DMS 273 (cell line): ENCODE measurements around the gene TNRC18.
"Not testable (repeated sequence)": the region's sequence is repeated elsewhere in the genome, so short reads cannot be mapped to it uniquely, and the experiment has no call there.

ENCODE experiments used
- DNase-seq: peaks from one replicate; lab custom pipeline; 2025; ENCODE audit not compliant: unreplicated experiment; lab: John Stamatoyannopoulos, UW

The TNRC18 gene

DNA sequence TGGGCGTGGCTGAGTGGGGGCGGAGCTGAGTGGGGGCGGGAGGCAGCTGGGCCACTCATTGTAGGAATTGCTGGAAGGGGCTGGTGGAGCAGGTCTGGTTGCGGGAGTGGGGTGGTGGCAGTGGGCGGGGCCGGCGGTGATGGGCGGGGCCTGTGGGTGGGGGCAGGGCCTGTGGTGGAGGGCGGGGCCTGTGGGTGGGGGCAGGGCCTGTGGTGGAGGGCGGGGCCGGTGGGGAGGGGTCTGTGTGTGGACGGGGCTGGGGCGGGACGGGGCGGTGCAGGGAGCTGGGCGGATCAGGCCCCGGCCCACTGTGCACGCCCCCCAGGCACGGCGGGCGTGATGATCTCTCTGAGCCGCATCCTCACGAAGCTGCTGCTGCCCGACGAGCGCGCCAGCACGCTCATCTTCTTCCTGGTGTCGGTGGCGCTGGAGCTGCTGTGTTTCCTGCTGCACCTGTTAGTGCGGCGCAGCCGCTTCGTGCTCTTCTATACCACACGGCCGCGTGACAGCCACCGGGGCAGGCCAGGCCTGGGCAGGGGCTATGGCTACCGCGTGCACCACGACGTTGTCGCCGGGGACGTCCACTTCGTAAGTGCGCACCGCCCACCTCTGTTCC lies 126.9 kb downstream of the TNRC18 start:
- DNase-seq = no peak

DNA sequence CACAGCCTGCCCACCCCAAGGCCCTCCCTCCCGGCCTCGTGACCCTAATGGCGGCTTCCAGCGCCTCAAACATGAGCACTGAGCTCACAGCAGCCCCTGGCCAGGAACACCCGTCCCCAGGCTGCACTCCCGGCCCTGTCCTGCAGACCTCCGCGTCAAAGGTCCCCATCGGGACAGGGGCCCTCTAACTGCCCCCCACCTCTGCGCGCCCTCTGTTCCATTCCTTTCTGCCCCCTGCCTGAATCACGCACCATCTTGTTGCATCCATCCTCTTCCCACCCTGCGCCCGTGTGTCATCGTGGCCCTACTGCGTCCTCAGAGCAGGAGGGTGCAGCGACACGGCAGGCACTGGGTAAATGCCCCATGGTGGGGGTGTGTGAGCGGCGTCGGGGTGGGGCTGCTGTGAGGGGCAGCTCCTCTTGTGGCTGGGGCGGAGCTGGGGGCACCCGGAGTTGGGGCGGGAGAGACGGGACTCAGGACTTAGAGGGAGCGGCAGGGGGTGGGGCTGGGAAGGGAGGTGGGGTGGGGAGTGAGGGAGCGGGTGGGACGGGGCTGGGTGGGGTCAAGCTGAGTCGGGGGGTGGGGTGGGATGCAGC lies 127.5 kb downstream of the TNRC18 start:
- DNase-seq = no peak

DNA sequence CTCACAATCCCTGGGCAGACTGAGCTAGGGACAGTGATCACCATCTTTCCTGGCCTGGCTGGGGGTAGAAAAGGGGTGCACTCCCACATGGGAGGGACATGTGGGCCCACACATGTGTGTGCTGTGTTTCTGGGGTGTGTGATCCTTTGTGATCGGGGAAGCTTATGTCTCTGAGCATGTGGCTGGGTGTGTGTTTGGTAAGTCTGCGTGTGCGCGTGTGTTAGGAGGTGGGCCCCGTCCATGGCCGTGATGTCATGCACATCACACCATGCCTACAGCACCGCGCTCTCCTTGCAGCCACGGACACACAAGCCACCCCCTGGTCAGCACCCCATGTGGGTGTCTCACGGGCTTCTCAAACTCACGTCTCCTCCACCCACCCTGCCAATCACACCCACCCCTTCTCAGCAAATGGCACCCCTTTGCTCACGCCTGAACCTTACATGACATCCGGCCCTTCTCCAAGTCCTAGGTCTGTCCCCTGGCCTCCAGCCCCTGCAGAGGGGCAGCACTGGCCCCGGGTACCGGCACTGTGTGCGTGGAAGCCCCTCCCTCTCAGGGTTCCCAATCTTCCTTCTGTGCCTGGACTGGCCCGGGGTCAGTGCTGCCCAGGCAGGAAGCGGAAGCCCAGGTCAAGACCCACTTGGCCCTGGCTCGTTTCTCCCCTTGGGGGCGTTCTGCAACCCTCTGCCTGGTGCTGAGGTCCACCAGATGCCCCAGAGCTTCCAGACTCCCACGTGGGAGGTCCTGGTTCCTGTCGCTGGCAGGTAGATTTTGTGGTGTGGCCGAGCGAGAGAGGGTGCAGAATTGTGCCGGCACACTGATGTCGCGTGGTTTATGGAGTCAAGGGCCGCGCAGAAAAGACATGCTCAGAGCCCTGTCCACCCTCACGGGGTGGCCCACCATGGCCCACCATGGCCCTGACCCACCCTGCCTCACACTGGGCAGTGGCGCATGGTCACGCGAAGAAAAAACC lies 128.3 kb downstream of the TNRC18 start:
- DNase-seq = no peak

DNA sequence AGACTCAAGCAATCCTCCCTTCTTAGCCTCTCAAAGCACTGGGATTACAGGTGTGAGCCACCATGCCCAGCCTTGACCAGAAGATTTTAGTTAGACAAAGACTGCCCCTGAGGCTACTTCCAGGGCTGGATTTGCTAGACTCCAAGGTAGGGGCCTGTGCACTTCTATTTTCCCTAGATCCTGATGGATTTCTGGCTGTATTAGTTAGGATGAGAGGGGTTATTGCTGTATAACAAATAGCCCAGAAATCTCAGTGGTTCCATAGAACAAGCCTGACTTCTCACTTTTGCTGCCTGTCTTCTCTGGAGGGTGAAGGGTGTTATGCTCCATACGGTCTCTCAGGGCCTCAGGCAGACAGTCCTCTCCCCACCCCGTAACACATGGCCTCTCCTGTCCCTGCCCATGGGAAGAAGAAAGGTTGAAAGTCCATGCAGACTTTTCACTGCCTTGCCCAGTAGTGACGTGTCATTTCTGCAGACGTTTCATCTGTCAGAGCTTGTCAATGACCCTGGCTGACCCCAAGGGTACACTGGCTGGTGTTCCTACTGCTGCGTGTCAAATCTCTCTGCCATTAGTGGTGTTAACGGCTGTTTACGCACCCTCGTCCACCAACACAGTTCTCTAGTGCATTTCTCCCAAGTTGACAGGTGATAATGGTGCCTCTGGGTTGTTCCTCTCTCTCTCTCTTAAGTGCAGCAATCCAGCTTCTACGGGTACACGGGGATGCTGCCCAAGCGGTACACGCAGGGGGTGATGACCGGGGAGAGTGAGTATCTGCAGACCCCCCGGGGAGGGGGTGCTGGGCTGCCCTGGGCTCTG lies 129.3 kb downstream of the TNRC18 start:
- DNase-seq = no peak

DNA sequence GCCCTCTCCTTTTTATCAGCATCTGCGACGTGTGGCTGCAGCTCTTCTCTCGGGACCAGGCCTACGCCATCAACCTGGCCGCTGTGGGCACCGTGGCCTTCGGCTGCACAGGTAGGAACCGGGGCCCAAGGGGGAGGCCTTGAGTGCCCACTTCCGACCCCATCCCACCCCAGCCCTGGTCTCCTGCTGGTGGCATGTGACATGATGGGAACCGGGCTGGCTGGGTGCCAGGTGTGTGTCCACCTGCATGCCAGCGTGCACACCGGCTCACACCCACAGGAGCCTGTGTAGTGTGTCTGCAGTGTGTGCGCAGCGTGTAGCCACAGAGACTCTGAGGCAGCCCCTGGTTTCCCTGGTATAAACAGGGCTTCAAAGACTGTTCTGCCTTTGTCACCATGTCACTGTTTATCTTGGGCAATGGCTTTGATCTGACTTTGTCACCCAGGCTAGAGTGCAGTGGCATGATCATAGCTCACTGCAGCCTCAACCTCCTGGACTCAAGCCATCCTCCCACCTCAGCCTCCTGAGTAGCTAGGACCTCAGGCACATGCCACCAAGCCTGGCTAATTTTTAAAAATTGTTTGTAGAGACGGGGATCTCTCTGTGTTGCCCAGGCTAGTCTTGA lies 131.8 kb downstream of the TNRC18 start:
- not testable (repeated sequence) for DNase-seq

DNA sequence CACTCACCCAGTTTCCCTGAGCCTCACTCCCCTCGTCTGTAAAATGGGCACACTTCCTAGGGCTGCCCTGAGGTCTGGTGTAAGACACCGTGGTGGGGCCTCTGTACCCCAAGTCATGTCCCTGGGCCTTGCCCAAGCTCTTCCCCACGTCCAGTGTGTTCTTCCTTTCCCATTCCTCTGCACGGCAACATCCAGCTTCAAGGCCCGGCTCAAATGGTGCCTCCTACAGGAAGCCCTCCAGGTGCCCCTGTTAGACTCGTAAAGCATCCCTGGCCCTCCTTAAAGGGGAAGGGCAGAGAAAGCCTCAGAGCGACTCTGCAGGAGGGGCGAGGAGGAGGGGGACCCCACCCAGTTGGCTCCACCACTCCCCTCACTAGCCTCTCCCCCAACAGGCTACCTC lies 132.3 kb downstream of the TNRC18 start:
- no peak for DNase-seq

DNA sequence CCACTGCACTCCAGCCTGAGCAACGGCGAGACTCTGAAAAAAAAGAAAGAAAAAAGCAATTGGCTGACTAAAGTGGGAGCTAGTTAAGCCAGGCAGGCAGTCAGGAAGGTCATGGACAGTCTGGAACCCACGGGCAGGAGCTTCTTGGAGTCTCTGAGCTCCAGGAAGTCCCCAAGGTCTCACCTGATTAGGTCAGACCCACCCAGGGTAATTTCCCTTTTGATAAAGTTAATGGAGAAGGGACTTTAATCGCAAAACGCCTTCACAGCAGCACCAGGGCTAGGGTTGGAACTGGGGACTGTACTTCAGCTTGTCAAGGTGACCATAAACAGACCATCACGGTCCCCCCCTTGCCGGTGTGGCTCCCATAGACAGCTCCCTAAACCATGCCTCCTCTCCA lies 134.3 kb downstream of the TNRC18 start:
- DNase-seq = no peak

DNA sequence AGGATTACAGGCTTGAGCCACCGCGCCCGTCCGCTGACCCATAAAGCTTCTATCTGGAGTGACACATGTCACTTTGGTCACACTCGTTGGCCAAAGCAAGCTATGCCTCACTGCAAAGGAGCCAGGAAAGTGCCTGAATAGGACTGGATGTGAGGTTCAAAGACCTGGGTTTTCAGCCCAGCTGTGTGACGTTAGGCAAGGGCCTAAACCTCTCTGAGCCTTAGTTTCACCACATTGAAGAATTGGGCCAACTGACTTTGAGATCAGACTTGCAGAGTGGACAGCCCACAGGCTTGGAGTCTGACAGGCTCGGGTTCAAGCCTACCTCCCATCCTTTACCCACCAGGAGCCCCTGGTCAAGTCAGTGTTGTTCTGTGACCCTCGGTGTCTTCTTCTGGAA lies 135.1 kb downstream of the TNRC18 start:
- DNase-seq = not testable (repeated sequence)

DNA sequence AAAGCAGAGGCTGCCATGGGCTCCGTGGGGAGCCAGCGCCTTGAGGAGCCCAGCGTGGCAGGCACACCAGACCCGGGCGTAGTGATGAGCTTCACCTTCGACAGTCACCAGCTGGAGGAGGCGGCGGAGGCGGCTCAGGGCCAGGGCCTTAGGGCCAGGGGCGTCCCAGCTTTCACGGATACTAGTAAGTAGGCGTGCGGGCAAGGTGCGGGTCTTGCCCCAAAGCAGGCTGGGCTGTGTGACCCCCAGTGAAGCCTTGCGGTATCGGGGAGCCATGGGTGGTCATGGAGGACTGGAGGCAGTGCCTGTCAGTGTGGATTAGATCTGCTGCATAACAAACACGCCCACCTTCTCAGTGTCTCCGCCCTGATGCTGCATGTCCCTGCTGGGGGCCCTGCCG lies 135.8 kb downstream of the TNRC18 start:
- no peak for DNase-seq

DNA sequence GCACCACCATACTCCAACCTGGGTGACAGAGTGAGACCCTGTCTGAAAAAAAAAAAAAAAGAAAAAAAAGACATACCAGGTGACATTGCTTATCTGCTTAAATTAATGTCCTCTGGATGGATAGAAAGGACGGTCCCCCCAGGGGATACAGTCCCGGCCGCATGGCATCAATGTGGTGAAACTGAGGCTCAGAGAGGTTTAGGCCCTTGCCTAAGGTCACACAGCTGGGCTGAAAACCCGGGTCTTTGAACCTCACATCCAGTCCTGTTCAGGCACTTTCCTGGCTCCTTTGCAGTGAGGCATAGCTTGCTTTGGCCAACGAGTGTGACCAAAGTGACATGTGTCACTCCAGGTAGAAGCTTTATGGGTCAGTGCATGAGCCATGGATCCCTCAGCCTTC lies 136.3 kb downstream of the TNRC18 start:
- not testable (repeated sequence) for DNase-seq

DNA sequence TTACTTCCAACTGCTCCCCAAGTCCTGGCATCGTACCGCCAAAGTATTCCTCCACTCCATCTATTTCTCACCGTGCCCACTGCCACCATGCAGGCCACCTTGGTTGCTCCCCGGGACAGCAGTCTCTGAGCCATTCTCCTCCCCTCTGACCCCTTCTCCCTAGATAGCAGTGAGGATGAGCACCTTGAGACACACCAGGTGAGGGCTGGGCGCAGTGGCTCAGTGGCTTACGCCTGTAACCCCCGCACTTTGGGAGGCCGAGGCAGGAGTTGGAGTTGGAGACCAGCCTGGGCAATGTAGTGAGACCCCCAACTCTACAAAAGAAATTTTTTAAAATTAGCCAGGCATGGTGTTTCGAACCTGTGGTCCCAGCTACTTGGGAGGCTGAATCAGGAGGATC lies 136.7 kb downstream of the TNRC18 start:
- DNase-seq = no peak

DNA sequence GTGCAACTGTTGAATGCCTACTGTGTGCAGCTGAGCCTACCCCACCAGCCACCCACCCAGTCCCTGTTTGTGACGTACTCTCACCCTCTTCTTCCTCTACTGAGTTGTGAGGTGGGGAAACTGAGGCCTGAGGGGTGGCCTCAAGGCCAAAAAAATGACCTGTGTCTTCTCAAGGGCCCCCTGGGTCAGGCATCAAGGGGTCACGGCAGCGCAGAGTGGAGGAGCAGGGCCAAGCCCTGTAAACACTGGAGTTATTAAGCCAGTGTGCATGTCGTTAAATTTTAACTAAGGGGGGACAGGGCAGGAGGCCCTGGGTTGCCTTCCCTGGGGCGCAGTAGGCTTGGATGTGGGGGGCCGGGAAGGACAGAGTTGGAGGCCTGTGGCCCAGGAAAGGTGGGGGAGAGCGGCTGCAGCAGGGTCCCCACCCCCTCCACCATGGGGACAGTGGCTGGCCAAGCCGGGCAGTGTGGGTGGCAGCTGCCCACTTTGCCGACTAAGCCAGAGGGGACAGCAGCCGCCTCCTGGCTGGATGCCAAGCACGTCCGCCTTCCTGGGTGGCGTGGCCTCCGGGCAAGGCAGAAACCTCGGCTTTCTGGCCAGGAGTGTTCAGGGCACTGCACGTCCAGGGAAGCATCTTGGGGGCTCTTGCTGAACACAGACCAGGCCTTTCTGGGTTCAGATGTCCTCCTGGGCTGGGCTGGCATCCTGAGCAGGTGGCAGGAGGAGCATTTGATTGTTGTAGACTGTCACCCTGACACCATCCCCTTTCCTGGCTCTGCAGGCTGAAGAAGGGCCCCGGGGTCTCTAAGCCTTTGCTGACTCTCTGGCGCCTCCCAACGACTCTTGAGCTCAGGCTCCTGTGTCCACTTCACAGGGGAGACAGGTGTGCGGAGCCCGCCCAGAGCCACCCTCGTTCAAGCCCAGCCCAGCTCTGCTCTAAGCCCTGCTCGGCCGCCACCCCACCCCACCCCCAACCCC lies 139.0 kb downstream of the TNRC18 start:
- peak; percentile 92 for DNase-seq

DNA sequence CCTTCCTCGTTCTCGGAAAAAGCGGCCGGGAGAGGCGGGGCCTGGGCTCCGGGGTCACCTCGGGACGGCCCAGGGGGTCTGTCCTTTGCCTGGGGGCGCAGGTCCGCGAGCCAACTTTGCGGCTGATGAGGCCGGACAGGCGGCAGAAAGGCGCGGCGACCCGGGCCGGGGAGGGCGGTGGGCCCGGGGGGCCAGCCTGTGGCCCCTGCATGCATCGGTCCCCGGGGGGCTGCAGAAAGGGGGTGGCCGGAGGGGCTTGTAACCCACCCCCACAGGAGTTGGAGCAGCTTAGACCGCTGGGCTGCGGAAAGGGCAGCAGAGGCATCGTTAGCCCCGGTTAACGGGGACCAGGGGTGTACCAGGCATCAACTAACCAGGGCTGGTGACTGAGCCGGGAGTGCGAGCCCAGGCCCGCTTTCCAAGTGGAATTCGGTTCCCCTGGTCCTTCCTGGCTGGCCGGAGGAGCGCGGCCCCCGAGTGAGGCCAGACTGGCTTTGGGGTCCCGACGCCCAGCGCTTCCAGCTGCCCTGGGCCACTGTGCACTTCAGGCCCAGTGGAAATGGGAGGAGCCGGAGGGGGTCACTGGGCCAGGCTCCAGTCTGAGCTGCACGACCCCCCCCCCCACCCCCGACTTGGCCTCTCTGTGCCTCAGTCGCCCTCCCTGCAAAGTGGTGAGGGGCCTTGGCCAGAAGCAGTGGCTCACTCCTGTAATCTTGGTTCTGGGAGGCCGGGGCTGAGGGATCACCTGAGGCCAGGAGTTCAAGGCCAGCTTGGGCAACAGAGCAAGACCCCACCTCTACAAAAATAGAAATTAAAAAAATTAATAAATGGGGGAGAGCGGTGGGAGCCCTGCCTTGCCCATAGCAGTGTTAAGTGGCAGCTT lies 140.0 kb downstream of the TNRC18 start:
- DNase-seq = peak; percentile 54

DNA sequence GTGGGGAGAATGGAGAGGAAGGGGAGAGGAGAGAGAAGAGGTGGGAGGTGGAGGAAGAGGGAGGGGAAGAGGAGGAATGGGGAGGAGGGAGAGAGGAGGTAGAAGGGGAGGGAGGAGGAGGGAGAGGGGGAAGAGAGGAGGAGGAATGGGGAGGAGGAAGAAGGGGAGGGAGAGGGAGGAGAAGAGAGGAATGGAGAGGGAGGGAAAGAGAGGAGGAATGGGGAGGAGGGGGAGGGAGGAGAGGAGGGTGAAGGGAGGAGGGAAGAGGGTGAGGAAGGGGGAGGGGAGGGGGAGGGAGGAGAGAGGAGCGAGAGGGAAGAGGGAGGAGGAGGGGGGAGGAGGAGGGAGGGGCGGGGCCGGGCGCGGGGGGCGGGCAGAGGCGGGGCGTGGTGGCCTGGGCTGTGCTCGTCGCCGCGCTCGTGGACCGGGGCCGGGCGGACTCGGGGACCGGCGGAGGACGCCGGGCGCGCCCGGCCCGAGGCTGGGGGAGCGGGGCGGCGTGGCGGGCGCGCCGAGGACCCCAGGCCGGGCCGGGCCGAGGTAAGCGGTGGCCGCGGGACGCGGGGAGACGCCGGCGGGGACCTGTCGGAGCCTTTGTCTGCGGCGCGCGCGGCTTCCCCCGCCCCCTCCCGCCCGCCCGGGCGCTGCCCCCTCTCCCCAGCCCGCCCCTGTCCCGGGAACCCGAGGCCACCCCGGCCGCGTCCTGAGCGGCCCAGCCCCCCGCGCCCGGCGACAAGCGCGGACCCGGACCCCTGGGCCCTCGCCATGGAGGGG lies 140.9 kb downstream of the TNRC18 start, which contains the start of gene SLC29A4:
TSS of gene SLC29A4 (plus strand) at position 401 of the 774 bp plus-strand sequence. CDS start 4,874 bp downstream, outside the sequence.
- DNase-seq = peak; percentile 58

DNA sequence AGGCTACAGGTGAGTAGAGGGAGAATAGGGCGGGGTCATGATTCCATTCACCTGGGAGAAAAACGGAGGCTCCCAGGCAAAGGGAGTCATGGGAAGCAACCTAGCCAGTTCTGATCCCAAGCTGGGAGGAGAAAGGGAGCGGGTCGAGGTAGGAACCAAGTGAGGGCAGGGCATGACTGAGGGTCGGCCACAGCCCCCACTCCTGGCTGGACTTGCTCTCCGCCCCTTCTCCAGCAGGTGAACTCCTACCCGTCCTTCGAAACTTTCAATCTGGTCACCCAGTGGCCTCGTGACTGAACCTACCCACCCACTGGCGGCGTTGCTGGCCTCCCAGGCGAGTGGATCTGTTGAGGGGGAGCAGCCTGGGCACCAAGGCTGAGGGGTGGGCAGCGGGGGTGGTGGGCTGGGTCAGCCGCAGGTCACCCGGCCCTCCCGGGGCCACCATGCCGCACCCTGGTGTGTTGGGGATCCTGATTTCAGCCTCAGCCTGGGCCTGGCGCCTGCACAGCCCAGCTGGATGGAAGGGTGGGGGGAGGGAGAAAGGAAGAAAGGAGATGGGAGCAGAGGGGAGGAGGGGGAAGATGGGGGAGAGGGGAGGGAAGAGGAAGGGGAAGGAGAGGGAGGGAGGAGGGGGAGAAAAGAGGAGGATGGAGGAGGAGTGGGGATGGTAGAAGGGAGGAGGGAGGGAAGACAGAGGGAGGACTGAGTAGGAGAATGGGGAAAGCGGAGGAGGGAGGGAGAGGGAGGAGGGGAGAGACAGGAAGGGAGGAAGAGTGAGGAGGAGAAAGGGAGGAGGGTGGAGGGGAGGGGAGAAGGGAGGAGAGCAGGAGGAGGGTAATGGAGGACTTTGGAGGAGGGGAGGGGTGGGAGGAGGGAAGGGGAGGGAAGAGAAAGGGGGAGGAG lies 141.8 kb downstream of the TNRC18 start:
- not testable (repeated sequence) for DNase-seq

DNA sequence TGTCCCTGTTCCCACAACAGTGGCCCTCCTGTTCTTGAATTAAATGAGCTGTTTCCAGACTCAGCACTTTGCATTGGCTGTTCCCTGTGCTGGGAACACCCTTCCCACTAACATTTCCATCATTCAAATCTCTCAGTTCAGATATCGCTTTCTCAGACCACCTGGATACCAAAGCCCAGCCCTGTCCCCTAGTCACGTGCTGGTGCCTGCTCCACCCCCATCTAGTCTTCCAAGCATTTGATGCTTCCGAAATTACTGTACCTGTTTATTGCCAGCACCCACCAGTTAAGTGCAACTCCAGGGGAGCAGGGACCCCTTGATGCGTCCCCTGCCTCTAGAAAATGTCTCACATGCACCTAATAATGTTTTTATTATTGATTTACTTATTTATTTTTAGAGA lies 143.9 kb downstream of the TNRC18 start:
- no peak for DNase-seq

DNA sequence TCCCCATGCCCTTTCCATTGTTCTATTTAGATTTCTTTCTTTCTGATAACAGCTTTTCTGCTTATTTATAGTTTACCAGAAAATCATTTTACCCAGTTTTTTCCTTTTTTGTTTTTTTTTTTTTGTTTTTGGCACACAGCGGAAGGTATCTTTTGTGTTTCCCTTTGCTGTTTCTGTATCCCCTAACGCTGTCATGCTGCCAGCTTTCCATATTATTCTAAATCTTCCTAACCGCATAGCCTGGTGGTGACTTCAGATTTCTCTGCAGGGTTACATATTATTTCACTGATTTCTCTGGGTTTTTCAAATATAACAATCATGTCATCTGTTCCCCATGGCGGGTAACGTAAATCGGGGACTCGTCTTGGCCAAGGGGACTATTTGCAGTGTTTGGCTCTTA lies 144.9 kb downstream of the TNRC18 start:
- no peak for DNase-seq
